Subcutaneous adipose tissue (tissue), 4 donors: Measurements from ENCODE around the gene INO80B. TPM values are rescaled to one million over a fixed set of nuclear protein-coding genes. Genes with fewer than 3 reads are reported as not detected.

Experiments
- CTCF ChIP-seq: fragments of 450-650 bp; IDR thresholded peaks from one replicate; pipeline ENCODE4 v1.5.1; 2016; ENCODE audit warnings: low read depth, mild to moderate bottlenecking, control low read depth, antibody characterized with exemption, moderate library complexity
- total RNA-seq, 4 donors: library from RNA; depleted of rRNA; stranded (reverse); fragments of >200 nt; gene quantifications; one replicate each; pipeline ENCODE4 v1.1.0, GENCODE V29; 2016

INO80B gene
- total RNA-seq, 4 donors from 2014 or later: 0.65 to 29.4 (median 12.4) TPM

- no peak for TF ChIP-seq CTCF
Observed at GRCh38 chr2:74493546-74493945, 38.7 kb downstream of the INO80B start.

GRCh38 chr2:74495440-74495839, 40.6 kb downstream of the INO80B start:
- no peak for TF ChIP-seq CTCF

- TF ChIP-seq CTCF: no peak
Observed at GRCh38 chr2:74496997-74497776, 42.3 kb downstream of the INO80B start.

- no peak for TF ChIP-seq CTCF
Observed at GRCh38 chr2:74497777-74498499, 43.1 kb downstream of the INO80B start.

- TF ChIP-seq CTCF: no peak
Observed at GRCh38 chr2:74498500-74499266, 43.8 kb downstream of the INO80B start.

- no peak for TF ChIP-seq CTCF
Observed at GRCh38 chr2:74499267-74499939, 44.5 kb downstream of the INO80B start, which contains the start of gene LBX2. Gene LBX2, minus strand, starts transcription at chr2:74499603. Its CDS starts 66 bp downstream, at chr2:74499537.
